ENCODE data around the gene ISCA1.

The ISCA1 gene

GRCh38 chr9:86277072-86277471 lies 5.3 kb downstream of the ISCA1 start:
- TF ChIP-seq, protein P1, sequence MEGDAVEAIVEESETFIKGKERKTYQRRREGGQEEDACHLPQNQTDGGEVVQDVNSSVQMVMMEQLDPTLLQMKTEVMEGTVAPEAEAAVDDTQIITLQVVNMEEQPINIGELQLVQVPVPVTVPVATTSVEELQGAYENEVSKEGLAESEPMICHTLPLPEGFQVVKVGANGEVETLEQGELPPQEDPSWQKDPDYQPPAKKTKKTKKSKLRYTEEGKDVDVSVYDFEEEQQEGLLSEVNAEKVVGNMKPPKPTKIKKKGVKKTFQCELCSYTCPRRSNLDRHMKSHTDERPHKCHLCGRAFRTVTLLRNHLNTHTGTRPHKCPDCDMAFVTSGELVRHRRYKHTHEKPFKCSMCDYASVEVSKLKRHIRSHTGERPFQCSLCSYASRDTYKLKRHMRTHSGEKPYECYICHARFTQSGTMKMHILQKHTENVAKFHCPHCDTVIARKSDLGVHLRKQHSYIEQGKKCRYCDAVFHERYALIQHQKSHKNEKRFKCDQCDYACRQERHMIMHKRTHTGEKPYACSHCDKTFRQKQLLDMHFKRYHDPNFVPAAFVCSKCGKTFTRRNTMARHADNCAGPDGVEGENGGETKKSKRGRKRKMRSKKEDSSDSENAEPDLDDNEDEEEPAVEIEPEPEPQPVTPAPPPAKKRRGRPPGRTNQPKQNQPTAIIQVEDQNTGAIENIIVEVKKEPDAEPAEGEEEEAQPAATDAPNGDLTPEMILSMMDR (IDR thresholded peaks at IDR 0.05; ENCODE audit: low read length, missing control alignments): no peak
- no peak for DNase-seq (ENCODE audit: low read depth)
- H3K4me3 ChIP-seq (replicated peaks; ENCODE audit: low read depth, low read length): no peak overlapping the region

DNA sequence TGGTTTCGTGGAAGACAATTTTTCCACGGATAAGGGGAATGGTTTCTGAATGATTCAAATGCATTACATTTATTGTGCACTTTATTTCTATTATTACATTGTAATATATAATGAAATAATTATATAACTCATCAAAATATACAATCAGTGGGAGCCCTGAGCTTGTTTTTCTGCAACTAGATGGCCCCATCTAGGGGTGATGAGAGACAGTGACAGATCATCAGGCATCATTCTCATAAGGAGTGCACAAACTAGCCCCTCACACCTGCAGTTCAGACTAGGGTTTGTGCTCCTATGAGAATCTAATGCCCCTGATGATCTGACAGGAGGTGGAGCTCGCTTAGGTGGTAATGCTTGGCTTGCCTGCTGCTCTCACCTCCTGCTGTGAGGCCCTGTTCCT lies 6.4 kb downstream of the ISCA1 start:
- DNase-seq (ENCODE audit: low read depth): no peak
- H3K4me3 ChIP-seq (replicated peaks; ENCODE audit: low read depth, low read length): no peak overlapping the region
- TF ChIP-seq, protein P1 (IDR thresholded peaks at IDR 0.05; ENCODE audit: low read length, missing control alignments): peak; percentile 29

DNA sequence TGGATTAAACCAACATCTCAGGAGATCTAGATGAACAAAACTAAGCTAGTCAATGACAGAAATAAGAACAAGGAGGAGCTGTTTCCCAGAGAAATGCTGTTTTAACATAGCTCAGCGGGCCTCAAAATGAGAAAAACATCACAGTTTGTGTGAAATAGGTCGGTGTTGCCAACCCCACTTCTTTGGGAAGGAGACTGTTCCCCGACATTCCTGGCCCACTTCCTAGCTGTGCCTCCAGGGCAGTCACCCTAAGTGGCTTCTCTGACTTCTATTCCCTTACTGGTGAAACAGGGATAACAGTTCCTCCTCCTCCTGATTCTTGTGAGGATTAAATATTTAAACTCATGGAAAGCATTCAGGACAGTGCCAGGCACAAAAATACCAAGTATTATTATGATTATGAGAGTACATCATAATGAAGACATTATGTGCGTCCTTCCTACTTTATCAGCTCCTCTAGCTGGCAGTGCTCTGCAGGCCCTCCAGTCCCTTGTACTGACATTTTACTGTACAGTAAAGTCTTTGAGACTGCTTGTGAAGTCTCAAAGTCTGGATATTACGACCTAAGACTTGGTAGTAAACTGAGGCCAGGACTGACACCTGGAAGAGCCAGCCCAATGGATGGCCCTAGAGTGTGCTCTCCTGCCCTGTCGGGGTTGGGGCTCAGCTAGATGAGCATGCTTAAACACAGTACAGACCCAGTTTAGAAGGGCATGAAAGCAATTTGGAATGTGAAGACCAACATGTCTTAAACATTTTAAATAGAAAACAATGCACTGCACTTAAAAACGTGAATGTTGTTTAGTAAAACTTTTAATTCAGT lies 7.3 kb downstream of the ISCA1 start:
- H3K4me3 ChIP-seq (replicated peaks; ENCODE audit: low read depth, low read length): no peak overlapping the region
- DNase-seq (ENCODE audit: low read depth): no peak
- TF ChIP-seq, protein P1 (IDR thresholded peaks at IDR 0.05; ENCODE audit: low read length, missing control alignments): no peak

- H3K4me3 ChIP-seq (replicated peaks; ENCODE audit: low read depth, low read length): no peak overlapping the region
- no peak for DNase-seq (ENCODE audit: low read depth)
- TF ChIP-seq, protein P1 (IDR thresholded peaks at IDR 0.05; ENCODE audit: low read length, missing control alignments): no peak
Observed at GRCh38 chr9:86272221-86272620, 10.1 kb downstream of the ISCA1 start.

DNA sequence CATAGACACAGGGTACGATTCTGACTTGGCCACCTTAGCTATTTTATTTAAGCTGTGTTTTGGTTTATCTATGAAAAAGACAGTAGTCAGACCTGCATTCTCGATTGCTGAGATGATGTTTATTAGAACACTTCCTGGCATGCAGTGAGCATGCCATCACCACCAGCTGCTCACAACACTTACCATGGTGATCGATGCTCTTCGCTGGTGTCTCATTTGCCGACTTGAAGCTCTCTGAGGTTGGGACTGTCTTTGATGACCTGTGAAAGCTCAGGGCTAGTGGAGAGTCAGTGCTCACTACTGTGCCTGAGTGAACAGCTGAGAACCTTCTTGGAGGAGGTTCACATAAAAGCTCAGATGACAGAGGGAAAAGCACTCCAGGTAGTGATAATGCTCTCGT lies 18.5 kb downstream of the ISCA1 start:
- DNase-seq (ENCODE audit: low read depth): no peak
- H3K4me3 ChIP-seq (replicated peaks; ENCODE audit: low read depth, low read length): no peak overlapping the region
- TF ChIP-seq, protein P1 (IDR thresholded peaks at IDR 0.05; ENCODE audit: low read length, missing control alignments): no peak

DNA sequence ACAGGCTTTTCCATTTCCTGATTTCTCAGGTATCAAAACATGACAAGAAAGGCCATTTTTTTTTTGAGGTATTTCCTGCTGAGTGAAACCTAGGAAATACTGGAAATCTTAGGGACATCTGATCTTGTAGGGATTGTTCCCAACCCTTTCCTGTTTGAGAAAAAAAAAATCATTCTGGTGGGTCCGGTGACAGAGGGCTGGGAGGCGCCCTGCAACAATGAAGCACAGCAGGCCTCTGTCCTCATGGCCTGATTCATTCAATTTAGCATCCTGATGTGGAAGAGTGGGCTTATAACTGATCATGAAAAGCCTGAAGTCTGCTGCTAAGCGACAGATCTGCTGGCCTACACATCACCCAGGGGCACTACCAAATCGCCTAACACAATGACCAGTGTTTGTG lies 19.8 kb downstream of the ISCA1 start:
- DNase-seq (ENCODE audit: low read depth): no peak
- TF ChIP-seq, protein P1 (IDR thresholded peaks at IDR 0.05; ENCODE audit: low read length, missing control alignments): no peak
- H3K4me3 ChIP-seq (replicated peaks; ENCODE audit: low read depth, low read length): no peak overlapping the region

GRCh38 chr9:86259557-86259956 lies 22.8 kb downstream of the ISCA1 start, which contains the start of gene C9orf153:
Gene C9orf153, minus strand, starts transcription at chr9:86259657. Its CDS starts 30,054 bp downstream, at chr9:86229603.
- no peak for DNase-seq (ENCODE audit: low read depth)
- H3K4me3 ChIP-seq (replicated peaks; ENCODE audit: low read depth, low read length): no peak within 1 kb of the TSS
- TF ChIP-seq, protein P1 (IDR thresholded peaks at IDR 0.05; ENCODE audit: low read length, missing control alignments): no peak
